ENCODE measurements around the gene PCDH9.

The PCDH9 gene

GRCh38 chr13:66759919-66760318, 470.2 kb downstream of the PCDH9 start:
- Histone ChIP-seq H2AFZ (ENCODE audit: low read length) (no peak overlapping the region), H3K36me3 (ENCODE audit: insufficient read depth, low read length) (no peaks in the 10 kb centered on the region), H3K9me3 (ENCODE audit: insufficient read depth, low read depth, low read length) (peaks cover 10% of the 10 kb centered on the region; the same call in 1 of the 2 replicates), H3K27me3 (ENCODE audit: insufficient read depth, low read length, poor library complexity, severe bottlenecking) (no peaks in the 10 kb centered on the region), H3K4me1 (ENCODE audit: insufficient read depth, low read length, poor library complexity, severe bottlenecking) (no peaks in the 10 kb centered on the region), H3F3A (ENCODE audit: low read depth) (no peaks in the 10 kb centered on the region), H3K9ac (ENCODE audit: low read depth, low read length, poor library complexity, severe bottlenecking) (no peak overlapping the region), H3K4me2 (ENCODE audit: low read depth, low read length, poor library complexity, severe bottlenecking) (no peak overlapping the region), H3K79me2 (ENCODE audit: insufficient read depth, low read length) (no peaks in the 10 kb centered on the region), H4K20me1 (ENCODE audit: insufficient read depth, low read length, poor library complexity, severe bottlenecking) (no peaks in the 10 kb centered on the region), H3K4me3 (ENCODE audit: low read length, poor library complexity, severe bottlenecking) (no peak overlapping the region), H3K9me2 (replicated peaks; ENCODE audit: low read depth, low read length) (no peaks in the 10 kb centered on the region)
- no peak for TF ChIP-seq EZH2phosphoT487 (IDR thresholded peaks at IDR 0.05; ENCODE audit: borderline replicate concordance)
- no peak for TF ChIP-seq CTCF (conservative IDR thresholded peaks at IDR 0.05; ENCODE audit: low read length)

GRCh38 chr13:66751691-66752090, 478.4 kb downstream of the PCDH9 start:
- TF ChIP-seq EZH2phosphoT487 (IDR thresholded peaks at IDR 0.05; ENCODE audit: borderline replicate concordance): no peak
- no peak for TF ChIP-seq CTCF (conservative IDR thresholded peaks at IDR 0.05; ENCODE audit: low read length)
- H3K9me2 ChIP-seq (replicated peaks; ENCODE audit: low read depth, low read length): no peaks in the 10 kb centered on the region
- no peak overlapping the region for H3K4me2 ChIP-seq (ENCODE audit: low read depth, low read length, poor library complexity, severe bottlenecking)
- no peaks in the 10 kb centered on the region for H3K79me2 ChIP-seq (ENCODE audit: insufficient read depth, low read length)
- H4K20me1 ChIP-seq (ENCODE audit: insufficient read depth, low read length, poor library complexity, severe bottlenecking): no peaks in the 10 kb centered on the region
- H3K4me3 ChIP-seq (ENCODE audit: low read length, poor library complexity, severe bottlenecking): no peak overlapping the region
- no peaks in the 10 kb centered on the region for H3F3A ChIP-seq (ENCODE audit: low read depth)
- no peak overlapping the region for H3K9ac ChIP-seq (ENCODE audit: low read depth, low read length, poor library complexity, severe bottlenecking)
- no peaks in the 10 kb centered on the region for H3K36me3 ChIP-seq (ENCODE audit: insufficient read depth, low read length)
- no peaks in the 10 kb centered on the region for H3K27me3 ChIP-seq (ENCODE audit: insufficient read depth, low read length, poor library complexity, severe bottlenecking)
- 0 out of 2 replicates have a peak, but pooled peaks cover 5% of the 10 kb centered on the region for H3K9me3 ChIP-seq (ENCODE audit: insufficient read depth, low read depth, low read length)
- H2AFZ ChIP-seq (ENCODE audit: low read length): no peak overlapping the region
- no peaks in the 10 kb centered on the region for H3K4me1 ChIP-seq (ENCODE audit: insufficient read depth, low read length, poor library complexity, severe bottlenecking)

- Histone ChIP-seq H3K4me2 (ENCODE audit: low read depth, low read length, poor library complexity, severe bottlenecking) (no peak overlapping the region), H3K36me3 (ENCODE audit: insufficient read depth, low read length) (no peaks in the 10 kb centered on the region), H3K9me2 (replicated peaks; ENCODE audit: low read depth, low read length) (no peaks in the 10 kb centered on the region), H3K9me3 (ENCODE audit: insufficient read depth, low read depth, low read length) (0 out of 2 replicates have a peak, but pooled peaks cover 5% of the 10 kb centered on the region), H2AFZ (ENCODE audit: low read length) (no peak overlapping the region), H3K9ac (ENCODE audit: low read depth, low read length, poor library complexity, severe bottlenecking) (no peak overlapping the region), H3K4me1 (ENCODE audit: insufficient read depth, low read length, poor library complexity, severe bottlenecking) (no peaks in the 10 kb centered on the region), H4K20me1 (ENCODE audit: insufficient read depth, low read length, poor library complexity, severe bottlenecking) (no peaks in the 10 kb centered on the region), H3F3A (ENCODE audit: low read depth) (no peaks in the 10 kb centered on the region), H3K4me3 (ENCODE audit: low read length, poor library complexity, severe bottlenecking) (no peak overlapping the region), H3K27me3 (ENCODE audit: insufficient read depth, low read length, poor library complexity, severe bottlenecking) (no peaks in the 10 kb centered on the region), H3K79me2 (ENCODE audit: insufficient read depth, low read length) (no peaks in the 10 kb centered on the region)
- TF ChIP-seq CTCF (conservative IDR thresholded peaks at IDR 0.05; ENCODE audit: low read length) (no peak), EZH2phosphoT487 (IDR thresholded peaks at IDR 0.05; ENCODE audit: borderline replicate concordance) (no peak)
These were observed 481.4 kb downstream of the PCDH9 start for GRCh38 chr13:66748712-66749111.

All from Loucy (cell line).